ENCODE data around the gene PRKCD. TPM values are rescaled to one million over a fixed set of nuclear protein-coding genes. Genes with fewer than 3 reads are reported as not detected.

Gene PRKCD
- total RNA-seq, 2 donors from 2014 or later: 15.5 to 16.9 TPM

DNA sequence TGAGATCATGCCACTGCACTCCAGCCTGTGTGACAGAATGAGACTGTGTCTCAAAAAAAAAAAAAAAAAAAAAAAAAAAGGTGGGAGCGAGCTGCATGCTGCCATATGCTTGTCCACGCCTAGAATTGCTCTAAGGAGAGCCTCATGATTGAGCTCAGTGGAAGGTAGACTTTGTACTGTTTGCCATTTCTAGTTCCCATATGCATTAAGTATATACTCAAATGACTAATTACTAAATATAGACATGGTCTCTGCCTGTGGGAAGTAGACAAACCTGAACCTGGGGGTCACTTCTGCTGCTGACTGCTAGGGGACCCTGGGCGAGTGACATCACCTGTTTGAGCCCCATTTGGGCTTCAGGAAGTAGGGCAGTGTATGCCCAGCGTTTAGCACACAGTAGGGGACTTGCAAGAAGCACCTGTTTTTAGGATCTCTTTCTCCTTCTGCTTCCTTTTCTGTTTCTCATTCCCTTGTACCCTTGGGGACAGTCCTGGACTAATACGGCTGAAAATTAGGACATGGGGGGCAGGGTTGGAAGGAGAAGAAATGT, 27.2 kb downstream of the PRKCD start:
- WGBS, 2 donors: 84 to 88% methylated on average over 5 of the region's 5 CpGs
- H3K36me3 ChIP-seq (replicated peaks in 1 of 2; ENCODE audit: insufficient read depth in 1 of 2, low read depth in 2 of 2): peaks cover 11 to 33% of the 10 kb centered on the region in 2 donors
- intact Hi-C loops (cut with DNase I): no loop called here

DNA sequence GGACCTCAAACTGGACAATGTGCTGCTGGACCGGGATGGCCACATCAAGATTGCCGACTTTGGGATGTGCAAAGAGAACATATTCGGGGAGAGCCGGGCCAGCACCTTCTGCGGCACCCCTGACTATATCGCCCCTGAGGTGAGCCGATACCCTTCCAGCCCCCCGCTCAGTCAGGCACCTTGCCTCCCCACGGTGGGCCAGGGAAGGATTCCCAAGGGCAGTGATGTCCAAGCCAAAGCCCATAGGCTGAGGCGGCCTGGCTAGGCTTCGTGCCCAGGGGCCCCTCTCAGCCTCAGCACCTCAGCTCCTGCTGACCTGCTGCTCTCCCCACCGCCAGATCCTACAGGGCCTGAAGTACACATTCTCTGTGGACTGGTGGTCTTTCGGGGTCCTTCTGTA, 27.7 kb downstream of the PRKCD start:
- no peaks in the 10 kb centered on the region for H3K27me3 ChIP-seq
- DNase-seq: no peak
- no peak for ATAC-seq
- peaks cover 6 to 28% of the 10 kb centered on the region in 2 donors for H3K36me3 ChIP-seq (replicated peaks in 1 of 2; ENCODE audit: insufficient read depth in 1 of 2, low read depth in 2 of 2)
- intact Hi-C loops (cut with DNase I): no loop called here
- TF ChIP-seq POLR2A (IDR thresholded peaks at IDR 0.05): no peak
- TF ChIP-seq, protein P1, sequence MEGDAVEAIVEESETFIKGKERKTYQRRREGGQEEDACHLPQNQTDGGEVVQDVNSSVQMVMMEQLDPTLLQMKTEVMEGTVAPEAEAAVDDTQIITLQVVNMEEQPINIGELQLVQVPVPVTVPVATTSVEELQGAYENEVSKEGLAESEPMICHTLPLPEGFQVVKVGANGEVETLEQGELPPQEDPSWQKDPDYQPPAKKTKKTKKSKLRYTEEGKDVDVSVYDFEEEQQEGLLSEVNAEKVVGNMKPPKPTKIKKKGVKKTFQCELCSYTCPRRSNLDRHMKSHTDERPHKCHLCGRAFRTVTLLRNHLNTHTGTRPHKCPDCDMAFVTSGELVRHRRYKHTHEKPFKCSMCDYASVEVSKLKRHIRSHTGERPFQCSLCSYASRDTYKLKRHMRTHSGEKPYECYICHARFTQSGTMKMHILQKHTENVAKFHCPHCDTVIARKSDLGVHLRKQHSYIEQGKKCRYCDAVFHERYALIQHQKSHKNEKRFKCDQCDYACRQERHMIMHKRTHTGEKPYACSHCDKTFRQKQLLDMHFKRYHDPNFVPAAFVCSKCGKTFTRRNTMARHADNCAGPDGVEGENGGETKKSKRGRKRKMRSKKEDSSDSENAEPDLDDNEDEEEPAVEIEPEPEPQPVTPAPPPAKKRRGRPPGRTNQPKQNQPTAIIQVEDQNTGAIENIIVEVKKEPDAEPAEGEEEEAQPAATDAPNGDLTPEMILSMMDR (IDR thresholded peaks at IDR 0.05): no peak
- no peak overlapping the region for H3K4me3 ChIP-seq
- H3K4me1 ChIP-seq: peaks cover 9% of the 10 kb centered on the region
- H3K9me3 ChIP-seq: no peaks in the 10 kb centered on the region
- WGBS, 2 donors: 90 to 97% methylated on average over 9 to 13 of the region's 13 CpGs
- no peak overlapping the region for H3K27ac ChIP-seq

More for the DNA sequence above, 27.2 kb downstream of the PRKCD start:
- H3K9me3 ChIP-seq: no peaks in the 10 kb centered on the region
- no peak for DNase-seq
- no peak overlapping the region for H3K27ac ChIP-seq
- H3K4me1 ChIP-seq: peaks cover 9% of the 10 kb centered on the region
- no peaks in the 10 kb centered on the region for H3K27me3 ChIP-seq
- no peak overlapping the region for H3K4me3 ChIP-seq
- no peak for ATAC-seq
- TF ChIP-seq POLR2A (IDR thresholded peaks at IDR 0.05): no peak
- TF ChIP-seq, protein P1 (IDR thresholded peaks at IDR 0.05): no peak

DNA sequence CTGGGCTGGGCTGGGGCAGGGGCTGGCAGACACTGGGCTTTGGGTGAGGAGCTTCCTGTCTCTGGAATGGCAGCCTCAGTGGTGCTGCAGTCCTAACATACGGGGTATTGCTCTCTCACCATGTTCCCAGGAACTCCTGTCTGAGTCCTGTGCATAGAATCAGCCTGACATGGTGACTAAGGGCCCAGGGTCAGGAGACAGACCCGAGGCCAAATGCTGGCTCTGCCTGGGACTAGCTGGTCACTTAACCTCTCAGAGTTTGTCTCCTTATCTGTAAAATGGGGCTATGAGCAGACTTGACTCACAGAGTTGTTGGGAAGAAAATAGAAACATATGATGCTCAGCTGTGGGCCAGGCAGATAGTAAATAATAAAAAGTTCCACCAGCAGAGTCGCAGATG, 28.3 kb downstream of the PRKCD start:
- ATAC-seq (no peak), DNase-seq (no peak)
- 75 to 96% methylated on average over 2 to 3 of the region's 3 CpGs for WGBS, 2 donors

DNA sequence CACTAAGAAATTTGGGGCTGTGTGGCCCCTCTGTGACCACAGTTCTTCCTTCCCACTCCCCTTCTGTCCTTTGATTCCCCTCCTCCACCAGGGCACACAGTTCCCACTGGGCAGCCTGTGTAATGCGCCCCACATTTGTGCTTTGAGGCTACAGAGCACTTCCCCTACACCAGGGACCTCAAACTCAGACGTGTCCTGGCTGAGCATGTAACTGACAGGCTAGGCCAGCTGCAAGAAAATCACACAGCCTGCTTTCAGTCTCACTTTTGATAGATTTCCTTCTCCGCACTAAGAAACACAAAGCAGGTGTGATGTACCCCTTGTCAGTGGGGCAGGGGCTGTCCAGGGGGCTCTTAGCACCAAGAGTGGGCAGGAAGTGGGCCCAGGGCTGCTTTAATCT, 29.6 kb downstream of the PRKCD start:
- Histone ChIP-seq H3K9me3 (no peaks in the 10 kb centered on the region), H3K4me1 (peaks cover 10% of the 10 kb centered on the region), H3K27me3 (no peaks in the 10 kb centered on the region), H3K36me3 (replicated peaks in 1 of 2; ENCODE audit: insufficient read depth in 1 of 2, low read depth in 2 of 2) (peaks cover 5 to 25% of the 10 kb centered on the region in 2 donors), H3K4me3 (no peak overlapping the region), H3K27ac (no peak overlapping the region)
- ATAC-seq (no peak), DNase-seq (no peak)
- WGBS, 2 donors: 81 to 96% methylated on average over 3 of the region's 3 CpGs
- no peak for TF ChIP-seq POLR2A (IDR thresholded peaks at IDR 0.05)
- TF ChIP-seq, protein P1 (IDR thresholded peaks at IDR 0.05): no peak
- intact Hi-C loops (cut with DNase I): no loop called here

More for the DNA sequence above, 28.3 kb downstream of the PRKCD start:
- H3K27ac ChIP-seq: no peak overlapping the region
- intact Hi-C loops (cut with DNase I): no loop called here
- TF ChIP-seq POLR2A (IDR thresholded peaks at IDR 0.05): no peak
- TF ChIP-seq, protein P1 (IDR thresholded peaks at IDR 0.05): no peak
- peaks cover 5 to 27% of the 10 kb centered on the region in 2 donors for H3K36me3 ChIP-seq (replicated peaks in 1 of 2; ENCODE audit: insufficient read depth in 1 of 2, low read depth in 2 of 2)
- H3K27me3 ChIP-seq: no peaks in the 10 kb centered on the region
- peaks cover 9% of the 10 kb centered on the region for H3K4me1 ChIP-seq
- H3K9me3 ChIP-seq: no peaks in the 10 kb centered on the region
- H3K4me3 ChIP-seq: no peak overlapping the region

All from body of pancreas (tissue), 4 donors.